Ascending aorta (tissue), 2 donors: ENCODE data around the gene JAG2. TPM values are rescaled to one million over a fixed set of nuclear protein-coding genes. Genes with fewer than 3 reads are reported as not detected.
A peak's percentile ranks its signal among the peaks of the same experiment; 100 is the strongest.

Experiments
- DNase-seq, 2 donors: peaks; one replicate each; pipeline ENCODE4 v3.0.0-alpha.2; 2019; ENCODE audit warnings: low spot score in 2 of 2
- H3K27ac ChIP-seq, 2 donors: fragments of 200-600 bp; sonication (generic); one replicate each; pipeline ENCODE4 v1.5.1; 2016 to 2017; ENCODE audit warnings: mild to moderate bottlenecking in 1 of 2
- H3K27me3 ChIP-seq: fragments of 200-600 bp; sonication (generic); one replicate; pipeline ENCODE4 v1.5.1; 2017
- H3K36me3 ChIP-seq, 2 donors: fragments of 200-600 bp; sonication (generic); one replicate each; pipeline ENCODE4 v1.5.1; 2016
- H3K4me1 ChIP-seq, 2 donors: fragments of 200-600 bp; sonication (generic); one replicate each; pipeline ENCODE4 v1.5.1; 2016 to 2017; ENCODE audit warnings: mild to moderate bottlenecking in 1 of 2
- H3K4me3 ChIP-seq, 2 donors: fragments of 200-600 bp; sonication (generic); one replicate each; pipeline ENCODE4 v1.5.1; 2016 to 2017; ENCODE audit warnings: mild to moderate bottlenecking in 1 of 2
- H3K9me3 ChIP-seq, 2 donors: fragments of 200-600 bp; sonication (generic); one replicate each; pipeline ENCODE4 v1.5.1; 2016
- intact Hi-C: fragments of 100-400 bp; cut with DNase I; formaldehyde crosslinking; loops from one replicate; pipeline ENCODE4 v1.15.1; 2023
- total RNA-seq: library from RNA; depleted of rRNA; stranded (reverse); fragments of >200 nt; gene quantifications from one replicate; pipeline ENCODE4 v1.1.0, GENCODE V29; 2016
- TF ChIP-seq, protein P1 (sequence below), 3 experiments: fragments of 200-600 bp in 2 of 3; fragments of 450-650 bp in 1 of 3; sonication (generic) in 2 of 3; IDR thresholded peaks; one replicate each; pipeline ENCODE4 v1.5.1; 2016 to 2019; ENCODE audit warnings: antibody characterized with exemption in 3 of 3, mild to moderate bottlenecking in 1 of 3, moderate library complexity in 1 of 3

JAG2 gene
- total RNA-seq, 1 donor from 2014 or later: 35.5 TPM

- no peak overlapping the region for H3K4me3 ChIP-seq
- H3K36me3 ChIP-seq: no peaks in the 10 kb centered on the region
- peaks cover 16 to 23% of the 10 kb centered on the region in 2 donors for H3K4me1 ChIP-seq
- no peak overlapping the region for H3K27ac ChIP-seq
- no peaks in the 10 kb centered on the region for H3K9me3 ChIP-seq
- no peaks in the 10 kb centered on the region for H3K27me3 ChIP-seq
- peak in 1 of 2 donors; percentile 47 for DNase-seq
- intact Hi-C loops: loop anchor here (10.0 kb wide), 1 partner anchor 158 kb away; no protein-coding TSS in a partner anchor
- TF ChIP-seq, protein P1, sequence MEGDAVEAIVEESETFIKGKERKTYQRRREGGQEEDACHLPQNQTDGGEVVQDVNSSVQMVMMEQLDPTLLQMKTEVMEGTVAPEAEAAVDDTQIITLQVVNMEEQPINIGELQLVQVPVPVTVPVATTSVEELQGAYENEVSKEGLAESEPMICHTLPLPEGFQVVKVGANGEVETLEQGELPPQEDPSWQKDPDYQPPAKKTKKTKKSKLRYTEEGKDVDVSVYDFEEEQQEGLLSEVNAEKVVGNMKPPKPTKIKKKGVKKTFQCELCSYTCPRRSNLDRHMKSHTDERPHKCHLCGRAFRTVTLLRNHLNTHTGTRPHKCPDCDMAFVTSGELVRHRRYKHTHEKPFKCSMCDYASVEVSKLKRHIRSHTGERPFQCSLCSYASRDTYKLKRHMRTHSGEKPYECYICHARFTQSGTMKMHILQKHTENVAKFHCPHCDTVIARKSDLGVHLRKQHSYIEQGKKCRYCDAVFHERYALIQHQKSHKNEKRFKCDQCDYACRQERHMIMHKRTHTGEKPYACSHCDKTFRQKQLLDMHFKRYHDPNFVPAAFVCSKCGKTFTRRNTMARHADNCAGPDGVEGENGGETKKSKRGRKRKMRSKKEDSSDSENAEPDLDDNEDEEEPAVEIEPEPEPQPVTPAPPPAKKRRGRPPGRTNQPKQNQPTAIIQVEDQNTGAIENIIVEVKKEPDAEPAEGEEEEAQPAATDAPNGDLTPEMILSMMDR (IDR thresholded peaks at IDR 0.05): no peak
These were observed 72.2 kb downstream of the JAG2 start for GRCh38 chr14:105096206-105096875.

DNA sequence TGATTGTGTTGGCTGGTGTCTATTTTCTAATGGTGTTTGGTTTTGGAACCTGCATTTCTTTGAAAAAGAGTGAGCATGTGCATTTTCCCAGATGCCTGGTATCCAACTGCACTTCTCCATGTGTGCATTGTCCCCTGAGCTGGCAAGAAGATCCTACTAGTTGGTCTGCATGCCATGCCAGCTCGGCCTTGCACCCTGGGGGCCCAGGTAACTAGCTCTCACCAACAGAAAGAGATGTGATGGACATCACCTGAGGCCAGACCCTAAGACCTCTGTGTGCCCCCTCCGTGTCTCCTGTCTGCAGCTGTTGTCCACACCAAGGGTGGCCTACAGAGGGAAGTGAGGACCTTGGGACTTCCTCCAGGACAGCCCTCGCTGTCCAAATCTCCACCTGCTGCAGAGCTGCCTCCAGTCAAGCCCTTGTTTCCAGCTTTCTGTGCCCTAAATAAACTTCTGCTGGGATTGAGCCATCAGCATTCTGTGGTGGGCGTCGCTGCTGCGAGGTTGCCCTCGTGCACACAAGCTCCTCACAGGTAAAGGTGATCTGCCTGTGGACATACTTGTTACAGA is 73.3 kb downstream of the JAG2 start:
- peak in 1 of 2 donors; percentile 52 for DNase-seq
- peaks cover 18 to 31% of the 10 kb centered on the region in 2 donors for H3K4me1 ChIP-seq
- H3K9me3 ChIP-seq: no peaks in the 10 kb centered on the region
- H3K27me3 ChIP-seq: no peaks in the 10 kb centered on the region
- TF ChIP-seq, protein P1 (IDR thresholded peaks at IDR 0.05): no peak
- H3K4me3 ChIP-seq: no peak overlapping the region
- intact Hi-C loops: loop anchor here (10.0 kb wide), 1 partner anchor 159 kb away; no protein-coding TSS in a partner anchor
- H3K36me3 ChIP-seq: no peaks in the 10 kb centered on the region
- H3K27ac ChIP-seq: no peak overlapping the region

DNA sequence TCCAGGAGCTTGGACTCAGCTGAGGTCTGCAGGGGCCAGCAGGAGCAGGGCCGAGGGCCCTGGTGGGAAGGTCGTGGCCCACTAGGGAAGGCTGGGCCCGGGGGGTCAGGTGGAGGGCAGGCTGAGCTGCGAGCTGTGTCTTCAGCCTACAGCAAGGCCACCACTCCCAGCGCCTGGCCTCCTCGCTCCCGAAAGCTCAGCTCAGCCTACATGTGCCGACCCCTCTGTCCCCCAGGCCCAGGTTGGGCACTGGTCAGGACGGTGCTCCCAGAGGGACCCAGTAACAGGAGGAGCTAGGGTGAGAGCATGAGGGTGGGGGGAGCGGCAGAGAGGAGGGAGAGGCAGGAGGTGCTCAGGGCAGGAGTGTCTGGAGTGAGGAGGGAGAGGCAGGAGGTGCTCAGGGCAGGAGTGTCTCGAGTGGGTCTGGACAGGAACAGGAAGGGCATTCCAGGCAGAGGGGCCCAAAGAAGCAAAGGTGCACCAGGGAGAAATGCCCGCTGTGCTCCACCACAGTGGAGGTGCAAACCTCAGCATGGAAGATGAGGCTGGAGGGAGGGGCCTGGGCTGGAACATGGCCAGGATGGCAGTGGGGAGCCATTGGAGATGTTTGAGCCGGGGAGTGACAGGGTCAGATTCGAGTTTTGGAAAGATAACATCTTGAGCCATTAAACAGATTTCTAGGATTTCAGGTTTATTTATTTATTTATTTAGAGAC is 74.2 kb downstream of the JAG2 start:
- peak in 1 of 2 donors; percentile 65 for DNase-seq
- no peaks in the 10 kb centered on the region for H3K36me3 ChIP-seq
- no peaks in the 10 kb centered on the region for H3K9me3 ChIP-seq
- H3K27ac ChIP-seq: peak overlapping the region; percentile 90 to 95
- H3K27me3 ChIP-seq: no peaks in the 10 kb centered on the region
- intact Hi-C loops: loop anchor here (5.0 to 10.0 kb wide), 6 partner anchors 72 to 433 kb away; partner anchors contain the start of genes CDCA4, CRIP2, TEDC1 and TMEM121
- H3K4me3 ChIP-seq: peak overlapping the region; percentile 64 to 93
- H3K4me1 ChIP-seq: peaks cover 18 to 31% of the 10 kb centered on the region in 2 donors
- TF ChIP-seq, protein P1 (IDR thresholded peaks at IDR 0.05): no peak

GRCh38 chr14:105093431-105094192 is 75.0 kb downstream of the JAG2 start:
- peaks cover 18 to 31% of the 10 kb centered on the region in 2 donors for H3K4me1 ChIP-seq
- peak in 1 of 2 donors; percentile 84 for DNase-seq
- H3K27ac ChIP-seq: peak overlapping the region; percentile 90 to 95

More at GRCh38 chr14:105093431-105094192, 75.0 kb downstream of the JAG2 start:
- H3K27me3 ChIP-seq: no peaks in the 10 kb centered on the region
- H3K36me3 ChIP-seq: no peaks in the 10 kb centered on the region
- H3K4me3 ChIP-seq: peak overlapping the region; percentile 64 to 93
- TF ChIP-seq, protein P1 (IDR thresholded peaks at IDR 0.05): peak; percentile 30 to 68 (median 61)
- intact Hi-C loops: loop anchor here (1.0 to 10.0 kb wide), 8 partner anchors 71 to 434 kb away; partner anchors contain the start of genes CDCA4, CRIP2, PACS2 and TEDC1
- H3K9me3 ChIP-seq: no peaks in the 10 kb centered on the region
